C4-2B (cell line): ENCODE results near the gene UBE2E2.

Source experiments
- CTCF ChIP-seq: fragments of 450-650 bp; conservative IDR thresholded peaks from 2 replicates; pipeline ENCODE4 v1.5.1; 2017; ENCODE audit warnings: mild to moderate bottlenecking
- ZFX ChIP-seq: fragments of 450-650 bp; IDR thresholded peaks from 2 replicates; pipeline ENCODE4 v1.6.1; 2017

DNA sequence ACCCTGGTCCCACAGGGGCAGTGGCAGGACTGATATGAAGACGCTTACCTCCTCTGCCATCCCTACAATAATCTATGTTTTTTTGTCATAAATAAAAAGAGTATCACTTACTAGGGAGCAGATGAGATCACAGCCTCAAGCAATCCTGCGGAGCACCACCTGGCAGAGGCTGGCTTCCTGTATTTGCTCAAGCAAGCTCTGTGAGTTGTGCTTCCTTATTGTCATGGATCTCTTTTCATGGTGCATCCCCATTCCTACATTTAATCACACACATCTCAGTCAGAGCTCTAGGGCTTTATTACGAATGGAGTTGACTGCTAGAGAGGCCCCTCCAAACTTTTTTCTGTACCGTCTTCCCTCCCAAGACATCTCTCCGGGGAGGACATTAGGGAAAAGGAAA lies 186.0 kb downstream of the UBE2E2 start:
- no peak for TF ChIP-seq CTCF
- no peak for TF ChIP-seq ZFX
